ENCODE results near the gene LDLRAD4.

The LDLRAD4 gene

GRCh38 chr18:13229001-13229671 lies 10.6 kb downstream of the LDLRAD4 start:
- DNase-seq (ENCODE audit: low spot score) = no peak

- no peak for DNase-seq (ENCODE audit: low spot score)
These were observed 12.6 kb downstream of the LDLRAD4 start for GRCh38 chr18:13231151-13231550.

- no peak for DNase-seq (ENCODE audit: low spot score)
These were observed 13.7 kb downstream of the LDLRAD4 start for GRCh38 chr18:13232086-13232917.

- DNase-seq (ENCODE audit: low spot score) = no peak
These were observed 14.6 kb downstream of the LDLRAD4 start for GRCh38 chr18:13232971-13233786.

- DNase-seq (ENCODE audit: low spot score) = peak; percentile 43
These were observed 15.5 kb downstream of the LDLRAD4 start for GRCh38 chr18:13233787-13234783.

GRCh38 chr18:13235421-13235831 lies 16.9 kb downstream of the LDLRAD4 start:
- no peak for DNase-seq (ENCODE audit: low spot score)

GRCh38 chr18:13235981-13236380 lies 17.4 kb downstream of the LDLRAD4 start:
- DNase-seq (ENCODE audit: low spot score) = no peak

- no peak for DNase-seq (ENCODE audit: low spot score)
These were observed 17.9 kb downstream of the LDLRAD4 start for GRCh38 chr18:13236411-13236810.

- DNase-seq (ENCODE audit: low spot score) = no peak
These were observed 18.5 kb downstream of the LDLRAD4 start for GRCh38 chr18:13237073-13237472.

GRCh38 chr18:13237641-13238040 lies 19.1 kb downstream of the LDLRAD4 start:
- DNase-seq (ENCODE audit: low spot score) = no peak

- DNase-seq (ENCODE audit: low spot score) = peak; percentile 63
These were observed 20.8 kb downstream of the LDLRAD4 start for GRCh38 chr18:13239171-13239956.

GRCh38 chr18:13240060-13240725 lies 21.6 kb downstream of the LDLRAD4 start:
- no peak for DNase-seq (ENCODE audit: low spot score)

GRCh38 chr18:13241083-13241892 lies 22.7 kb downstream of the LDLRAD4 start:
- DNase-seq (ENCODE audit: low spot score) = no peak

GRCh38 chr18:13241893-13242175 lies 23.3 kb downstream of the LDLRAD4 start:
- DNase-seq (ENCODE audit: low spot score) = no peak

- no peak for DNase-seq (ENCODE audit: low spot score)
These were observed 24.2 kb downstream of the LDLRAD4 start for GRCh38 chr18:13242797-13243196.

- no peak for DNase-seq (ENCODE audit: low spot score)
These were observed 24.8 kb downstream of the LDLRAD4 start for GRCh38 chr18:13243363-13243762.

- DNase-seq (ENCODE audit: low spot score) = no peak
These were observed 25.6 kb downstream of the LDLRAD4 start for GRCh38 chr18:13244135-13244534.

GRCh38 chr18:13245481-13246000 lies 27.0 kb downstream of the LDLRAD4 start:
- no peak for DNase-seq (ENCODE audit: low spot score)

GRCh38 chr18:13246121-13246520 lies 27.6 kb downstream of the LDLRAD4 start:
- DNase-seq (ENCODE audit: low spot score) = no peak
